Measurements from ENCODE around the gene TMEM126A. TPM values are rescaled to one million over a fixed set of nuclear protein-coding genes. Genes with fewer than 3 reads are reported as not detected.

The TMEM126A gene
- total RNA-seq, 1 donor from 2014 or later, result 47.2 TPM

DNA sequence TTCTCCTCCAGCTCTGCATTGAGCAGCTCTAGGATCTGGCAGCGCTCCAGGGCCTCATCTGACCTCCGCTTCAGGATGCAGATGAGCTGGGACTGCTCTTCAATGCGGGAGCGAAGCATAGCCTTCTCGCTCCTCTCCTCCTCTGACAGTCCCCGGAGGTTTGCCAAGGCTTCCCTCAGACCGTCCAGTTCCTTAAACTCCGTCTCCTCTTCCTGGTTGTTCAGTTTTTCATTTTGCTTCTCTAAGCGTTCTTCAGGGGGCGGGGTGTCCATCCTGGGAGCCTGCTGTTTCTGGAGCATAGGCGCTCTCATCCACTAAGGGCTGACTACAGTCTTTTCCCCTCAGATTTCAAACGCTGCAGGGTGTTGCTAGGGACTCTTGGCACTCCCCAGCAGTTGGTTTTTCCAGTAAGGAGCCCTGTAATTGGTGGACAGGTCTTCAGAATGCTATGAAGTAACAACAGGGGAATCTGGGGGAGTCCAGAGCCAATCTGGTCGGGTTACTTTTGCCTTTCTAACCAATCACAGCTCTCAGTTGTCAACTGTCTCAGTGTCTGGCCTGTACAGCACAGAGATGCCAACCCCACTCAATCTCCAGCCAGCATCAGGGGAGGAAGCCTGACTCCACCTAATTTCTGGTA, 38.2 kb downstream of the TMEM126A start, which contains the start of gene CCDC89:
Gene CCDC89, minus strand, starts transcription at position 376 of the 640 bp plus-strand sequence. Its CDS starts 65 bp downstream, at position 311.
- Mint-ChIP-seq H3K4me1 (ENCODE audit: low read depth, unreplicated experiment) (no peaks in the 10 kb centered on the region), H3K9me3 (ENCODE audit: unreplicated experiment) (peaks cover 1% of the 10 kb centered on the region)

DNA sequence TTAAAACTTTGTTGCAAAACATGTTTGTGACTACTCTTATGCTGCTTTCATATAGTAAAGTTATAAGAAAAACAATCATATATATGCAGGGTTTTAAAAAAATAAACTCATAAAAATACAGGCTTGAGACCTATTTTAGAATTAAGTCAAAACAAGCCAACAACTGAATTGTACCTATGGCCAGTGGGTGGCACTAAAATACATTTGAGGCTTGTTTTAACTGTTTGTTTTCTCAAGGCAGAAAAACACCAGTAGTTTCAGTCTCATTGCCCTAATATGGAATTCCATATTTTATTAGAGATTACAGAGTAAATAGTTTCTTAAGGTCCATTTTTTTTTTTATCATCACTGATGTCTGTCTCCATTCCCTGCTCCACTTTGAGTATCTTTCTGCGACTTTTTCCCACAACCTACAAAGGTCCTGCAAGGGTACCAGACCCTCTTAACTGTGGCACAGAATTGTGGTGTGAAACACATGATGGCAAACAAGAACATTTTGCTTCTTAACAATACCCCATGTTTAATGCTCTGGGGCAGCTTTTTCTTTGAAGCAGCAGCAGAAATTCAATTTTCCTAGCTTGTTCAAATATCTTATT, 46.7 kb downstream of the TMEM126A start:
- Histone ChIP-seq H3K4me1 (ENCODE audit: insufficient read depth, low read length) (no peaks in the 10 kb centered on the region), H3K4me3 (ENCODE audit: insufficient read depth, low read depth, low read length) (no peak overlapping the region), H3K79me2 (ENCODE audit: insufficient read depth, low read length) (no peaks in the 10 kb centered on the region), H2AFZ (ENCODE audit: low read depth, low read length) (no peak overlapping the region), H3K9ac (ENCODE audit: low read length) (no peak overlapping the region), H3K27ac (ENCODE audit: low read depth, low read length) (no peak overlapping the region), H4K20me1 (ENCODE audit: insufficient read depth, low read length) (no peaks in the 10 kb centered on the region), H3K4me2 (ENCODE audit: low read length) (no peak overlapping the region), H3K36me3 (ENCODE audit: insufficient read depth, low read length) (no peaks in the 10 kb centered on the region), H3K9me3 (ENCODE audit: insufficient read depth, low read depth, low read length) (no peaks in the 10 kb centered on the region), H3K27me3 (ENCODE audit: insufficient read depth, low read length) (no peaks in the 10 kb centered on the region)
- Mint-ChIP-seq H3K4me3 (ENCODE audit: unreplicated experiment) (no peak overlapping the region), H3K36me3 (ENCODE audit: low read depth, unreplicated experiment) (peaks cover 21% of the 10 kb centered on the region), H3K27me3 (ENCODE audit: low read depth, unreplicated experiment) (no peaks in the 10 kb centered on the region), H3K4me1 (ENCODE audit: low read depth, unreplicated experiment) (peaks cover 5% of the 10 kb centered on the region), H3K9me3 (ENCODE audit: unreplicated experiment) (peaks cover under 1% of the 10 kb centered on the region), H3K27ac (ENCODE audit: unreplicated experiment) (no peak overlapping the region)
- TF ChIP-seq EZH2 (IDR thresholded peaks at IDR 0.05; ENCODE audit: insufficient read depth, low read length), result no peak
- TF ChIP-seq, protein P1, sequence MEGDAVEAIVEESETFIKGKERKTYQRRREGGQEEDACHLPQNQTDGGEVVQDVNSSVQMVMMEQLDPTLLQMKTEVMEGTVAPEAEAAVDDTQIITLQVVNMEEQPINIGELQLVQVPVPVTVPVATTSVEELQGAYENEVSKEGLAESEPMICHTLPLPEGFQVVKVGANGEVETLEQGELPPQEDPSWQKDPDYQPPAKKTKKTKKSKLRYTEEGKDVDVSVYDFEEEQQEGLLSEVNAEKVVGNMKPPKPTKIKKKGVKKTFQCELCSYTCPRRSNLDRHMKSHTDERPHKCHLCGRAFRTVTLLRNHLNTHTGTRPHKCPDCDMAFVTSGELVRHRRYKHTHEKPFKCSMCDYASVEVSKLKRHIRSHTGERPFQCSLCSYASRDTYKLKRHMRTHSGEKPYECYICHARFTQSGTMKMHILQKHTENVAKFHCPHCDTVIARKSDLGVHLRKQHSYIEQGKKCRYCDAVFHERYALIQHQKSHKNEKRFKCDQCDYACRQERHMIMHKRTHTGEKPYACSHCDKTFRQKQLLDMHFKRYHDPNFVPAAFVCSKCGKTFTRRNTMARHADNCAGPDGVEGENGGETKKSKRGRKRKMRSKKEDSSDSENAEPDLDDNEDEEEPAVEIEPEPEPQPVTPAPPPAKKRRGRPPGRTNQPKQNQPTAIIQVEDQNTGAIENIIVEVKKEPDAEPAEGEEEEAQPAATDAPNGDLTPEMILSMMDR (IDR thresholded peaks at IDR 0.05; ENCODE audit: insufficient read depth, low read depth, low read length), result peak; percentile 49
- DNase-seq (ENCODE audit: low read depth) (peak; percentile 38), FAIRE-seq (no peak)

More for the DNA sequence above, 38.2 kb downstream of the TMEM126A start, which contains the start of gene CCDC89:
- H3K4me2 ChIP-seq (ENCODE audit: low read length), result peak within 1 kb of the TSS; percentile 89
- no peaks in the 10 kb centered on the region for H3K79me2 ChIP-seq (ENCODE audit: insufficient read depth, low read length)
- H4K20me1 ChIP-seq (ENCODE audit: insufficient read depth, low read length), result no peaks in the 10 kb centered on the region
- peak; percentile 97 for FAIRE-seq
- H3K36me3 ChIP-seq (ENCODE audit: insufficient read depth, low read length), result no peaks in the 10 kb centered on the region
- peak; percentile 98 for DNase-seq (ENCODE audit: low read depth)
- TF ChIP-seq, protein P1 (IDR thresholded peaks at IDR 0.05; ENCODE audit: insufficient read depth, low read depth, low read length), result no peak
- no peak for TF ChIP-seq EZH2 (IDR thresholded peaks at IDR 0.05; ENCODE audit: insufficient read depth, low read length)
- H3K27me3 ChIP-seq (ENCODE audit: insufficient read depth, low read length), result no peaks in the 10 kb centered on the region
- H2AFZ ChIP-seq (ENCODE audit: low read depth, low read length), result peak within 1 kb of the TSS; percentile 89
- H3K9ac ChIP-seq (ENCODE audit: low read length), result peak within 1 kb of the TSS; percentile 76
- H3K9me3 ChIP-seq (ENCODE audit: insufficient read depth, low read depth, low read length), result no peaks in the 10 kb centered on the region
- peak within 1 kb of the TSS; percentile 71 for H3K4me3 ChIP-seq (ENCODE audit: insufficient read depth, low read depth, low read length)
- H3K27ac Mint-ChIP-seq (ENCODE audit: unreplicated experiment), result peak within 1 kb of the TSS; percentile 10
- H3K27ac ChIP-seq (ENCODE audit: low read depth, low read length), result peak within 1 kb of the TSS; percentile 65
- no peak within 1 kb of the TSS for H3K4me3 Mint-ChIP-seq (ENCODE audit: unreplicated experiment)
- H3K4me1 ChIP-seq (ENCODE audit: insufficient read depth, low read length), result peaks cover 12% of the 10 kb centered on the region
- no peaks in the 10 kb centered on the region for H3K27me3 Mint-ChIP-seq (ENCODE audit: low read depth, unreplicated experiment)
- H3K36me3 Mint-ChIP-seq (ENCODE audit: low read depth, unreplicated experiment), result peaks cover 5% of the 10 kb centered on the region

DNA sequence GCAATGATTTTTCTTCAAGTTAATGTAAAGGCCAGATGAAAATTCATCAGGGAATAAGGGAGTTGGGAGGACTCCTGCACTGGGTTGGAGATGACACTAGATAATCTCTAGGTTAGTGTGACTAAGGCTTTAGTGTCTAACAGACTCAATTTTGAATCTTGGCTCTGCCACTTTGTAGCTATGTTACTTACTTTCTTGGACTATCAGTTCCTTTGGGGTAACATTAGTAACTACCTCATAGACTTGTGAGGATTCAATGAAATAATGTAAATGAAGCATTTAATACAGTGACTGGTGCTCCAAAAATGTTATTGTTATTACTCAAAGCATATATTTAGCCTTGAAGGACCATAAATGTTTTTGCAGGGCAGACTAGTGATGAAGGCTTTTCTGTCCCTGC, 47.8 kb downstream of the TMEM126A start:
- peak overlapping the region; percentile 16 for H3K27ac ChIP-seq (ENCODE audit: low read depth, low read length)
- no peaks in the 10 kb centered on the region for H3K79me2 ChIP-seq (ENCODE audit: insufficient read depth, low read length)
- TF ChIP-seq EZH2 (IDR thresholded peaks at IDR 0.05; ENCODE audit: insufficient read depth, low read length), result no peak
- TF ChIP-seq, protein P1 (IDR thresholded peaks at IDR 0.05; ENCODE audit: insufficient read depth, low read depth, low read length), result no peak
- H3K9ac ChIP-seq (ENCODE audit: low read length), result no peak overlapping the region
- H3K9me3 ChIP-seq (ENCODE audit: insufficient read depth, low read depth, low read length), result no peaks in the 10 kb centered on the region
- DNase-seq (ENCODE audit: low read depth) (no peak), FAIRE-seq (no peak)
- Mint-ChIP-seq H3K27me3 (ENCODE audit: low read depth, unreplicated experiment) (no peaks in the 10 kb centered on the region), H3K9me3 (ENCODE audit: unreplicated experiment) (peaks cover 2% of the 10 kb centered on the region), H3K36me3 (ENCODE audit: low read depth, unreplicated experiment) (peaks cover 21% of the 10 kb centered on the region), H3K4me3 (ENCODE audit: unreplicated experiment) (no peak overlapping the region), H3K27ac (ENCODE audit: unreplicated experiment) (no peak overlapping the region), H3K4me1 (ENCODE audit: low read depth, unreplicated experiment) (peaks cover 5% of the 10 kb centered on the region)
- peak overlapping the region; percentile 5 for H3K4me2 ChIP-seq (ENCODE audit: low read length)
- no peaks in the 10 kb centered on the region for H3K27me3 ChIP-seq (ENCODE audit: insufficient read depth, low read length)
- no peaks in the 10 kb centered on the region for H3K4me1 ChIP-seq (ENCODE audit: insufficient read depth, low read length)
- no peaks in the 10 kb centered on the region for H4K20me1 ChIP-seq (ENCODE audit: insufficient read depth, low read length)
- no peaks in the 10 kb centered on the region for H3K36me3 ChIP-seq (ENCODE audit: insufficient read depth, low read length)
- H2AFZ ChIP-seq (ENCODE audit: low read depth, low read length), result no peak overlapping the region
- H3K4me3 ChIP-seq (ENCODE audit: insufficient read depth, low read depth, low read length), result no peak overlapping the region

Measured in astrocyte (in vitro differentiated cells and primary cell).